CD4-positive, alpha-beta T cell treated with Interleukin-15 for 1 hour (primary cell): ENCODE measurements around the gene RRP1B.

Experiments used
- DNase-seq: peaks from one replicate; pipeline ENCODE4 v3.0.0-alpha.2; 2020

RRP1B gene

DNA sequence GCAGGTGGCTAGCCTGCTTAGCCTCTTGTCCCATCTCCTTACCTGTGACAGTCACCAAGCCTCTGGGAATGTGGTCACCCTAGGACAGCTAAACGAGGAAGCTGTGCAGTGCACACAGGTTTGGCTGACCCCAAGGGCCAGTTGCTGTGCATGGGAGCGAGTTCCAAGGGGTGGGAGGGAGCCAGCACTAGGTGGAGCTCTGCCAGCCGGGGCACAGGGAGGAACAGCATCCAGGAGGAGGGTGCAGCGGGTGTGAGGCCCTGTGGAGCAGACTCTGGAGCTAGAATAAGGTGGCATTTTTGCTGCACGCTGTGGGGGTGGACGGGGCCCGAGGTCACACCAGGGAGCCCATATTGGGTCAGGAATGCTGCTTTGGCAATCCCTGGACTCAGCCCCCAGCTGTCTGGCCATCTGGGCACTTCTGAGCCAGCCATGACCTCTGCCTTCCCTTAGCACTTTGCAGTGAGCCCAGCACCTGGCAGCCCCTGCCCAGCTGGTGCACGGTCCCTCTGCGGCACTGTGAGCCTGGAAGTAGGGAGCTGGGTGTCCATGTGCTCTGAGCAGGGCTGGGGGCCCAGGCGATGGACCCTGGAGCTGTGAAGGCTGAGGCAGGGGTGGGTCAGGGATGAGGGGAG is 68.3 kb downstream of the RRP1B start:
- no peak for DNase-seq

DNA sequence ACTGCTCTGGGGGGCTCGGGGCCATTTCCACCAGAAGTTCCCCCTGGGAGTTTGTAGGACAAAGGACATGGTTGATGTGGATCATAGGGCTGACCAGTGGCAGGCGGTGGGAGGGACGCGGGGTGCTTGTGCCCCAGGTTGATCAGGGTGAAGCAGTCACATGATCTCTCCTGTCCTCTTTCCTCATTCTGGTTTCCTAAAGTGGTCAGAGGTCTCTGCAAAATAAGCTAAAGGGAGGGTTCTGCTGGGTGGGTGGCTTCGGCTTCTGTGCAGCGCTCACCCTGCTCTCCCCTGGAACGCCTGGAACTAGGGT is 68.8 kb downstream of the RRP1B start:
- DNase-seq: no peak

DNA sequence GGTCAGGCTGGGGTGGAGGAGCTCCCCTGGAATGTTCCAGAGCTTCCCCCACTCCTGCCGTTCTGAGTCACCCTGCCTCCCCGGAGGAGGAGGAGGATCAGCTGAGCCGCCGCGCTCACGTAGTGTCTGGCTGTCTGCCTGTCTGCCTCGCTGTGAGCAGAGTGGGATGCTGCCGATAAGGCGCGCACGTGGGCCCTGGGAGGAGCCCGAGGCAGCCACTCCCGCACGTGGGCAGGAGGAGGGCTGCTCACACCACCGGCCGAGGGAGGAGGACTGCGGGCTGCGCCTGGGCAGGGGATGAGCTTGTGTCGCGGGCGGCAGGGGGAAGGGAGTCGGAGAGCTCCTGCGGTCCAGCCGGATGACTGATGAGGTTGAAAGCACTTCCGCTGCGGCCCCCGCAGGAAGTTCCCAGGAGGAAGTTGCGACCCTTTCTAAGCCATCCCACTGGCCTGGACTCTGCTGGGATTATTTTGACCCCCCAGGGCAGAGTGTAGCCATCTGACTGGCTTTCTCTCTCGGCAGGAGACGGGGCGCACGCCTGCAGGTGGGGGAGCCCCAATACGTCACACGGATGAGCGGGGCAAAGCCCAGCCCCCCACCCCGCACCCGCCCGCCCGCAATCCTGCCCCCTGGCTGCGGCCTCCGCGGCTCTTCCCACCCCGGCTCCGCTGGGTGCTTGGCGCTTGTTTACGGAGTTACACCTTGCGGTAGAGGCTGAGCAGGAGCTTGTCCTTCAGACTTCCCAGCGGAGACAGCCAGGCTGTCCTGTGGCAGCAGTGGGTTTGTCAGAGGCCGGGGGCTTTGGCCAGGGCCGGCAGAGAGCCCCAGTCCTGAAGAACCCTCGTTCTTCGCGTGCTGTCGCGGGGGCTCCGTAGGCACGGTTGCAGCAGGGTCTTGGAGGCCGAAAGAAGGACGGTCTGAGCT is 69.4 kb downstream of the RRP1B start:
- peak; percentile 88 for DNase-seq

DNA sequence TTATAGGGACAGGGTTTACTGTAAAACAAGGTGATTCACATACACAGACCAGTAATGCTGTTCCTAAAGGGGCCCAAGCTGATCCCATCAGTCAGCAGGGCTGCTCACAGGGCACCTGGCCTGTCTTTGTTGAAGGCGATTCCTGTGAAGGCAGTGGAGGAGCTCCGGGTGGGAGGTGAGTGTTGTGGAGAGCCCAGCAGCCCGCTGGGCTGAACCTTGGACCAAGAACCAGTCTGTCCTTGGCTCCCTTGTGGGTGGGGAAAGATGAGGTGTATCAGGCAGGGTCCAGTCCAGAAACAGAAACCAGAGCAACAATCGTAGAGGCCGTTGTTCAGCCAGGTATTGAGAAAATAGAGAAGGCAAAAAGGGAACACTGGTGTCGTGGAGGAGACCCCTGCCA is 72.1 kb downstream of the RRP1B start:
- no peak for DNase-seq

DNA sequence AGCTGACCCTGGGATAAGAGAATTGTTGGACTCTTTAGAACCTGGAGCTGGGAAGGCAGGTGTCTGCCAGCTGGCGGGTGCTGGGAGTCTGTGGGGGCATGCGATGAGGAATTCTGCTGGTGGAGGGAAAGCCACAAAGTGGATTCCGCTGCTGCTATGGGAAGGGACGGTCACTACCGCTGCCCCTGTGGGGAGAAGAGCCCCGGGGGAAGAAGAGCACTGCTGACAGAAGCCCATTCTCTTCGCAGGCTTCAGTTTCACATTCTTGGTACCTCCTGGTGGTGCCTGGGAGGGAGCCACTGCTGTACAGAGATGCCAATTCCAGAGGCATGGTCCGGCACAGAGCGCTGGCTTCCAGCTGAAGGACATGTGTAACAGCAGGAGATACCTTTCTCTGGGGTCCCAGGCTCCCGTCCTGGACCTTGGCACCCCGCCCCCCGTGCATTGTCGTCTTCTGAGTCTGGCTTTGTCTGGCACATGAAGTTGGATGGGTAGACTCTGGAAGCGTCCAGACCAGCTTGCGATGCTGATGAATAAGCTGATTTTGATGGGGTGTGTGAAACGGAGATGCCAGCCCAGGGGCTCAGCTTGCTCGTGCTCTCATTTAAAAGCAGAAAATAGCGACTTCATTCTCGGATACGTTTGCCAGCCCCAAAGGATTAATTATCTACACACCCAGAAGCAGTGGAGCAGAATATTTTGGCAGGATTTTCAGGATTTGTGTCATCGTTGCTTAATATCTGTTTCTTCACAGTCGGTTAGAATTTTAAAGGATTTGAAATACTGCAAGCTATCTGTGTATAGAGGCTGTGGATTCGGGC is 72.7 kb downstream of the RRP1B start:
- no peak for DNase-seq

DNA sequence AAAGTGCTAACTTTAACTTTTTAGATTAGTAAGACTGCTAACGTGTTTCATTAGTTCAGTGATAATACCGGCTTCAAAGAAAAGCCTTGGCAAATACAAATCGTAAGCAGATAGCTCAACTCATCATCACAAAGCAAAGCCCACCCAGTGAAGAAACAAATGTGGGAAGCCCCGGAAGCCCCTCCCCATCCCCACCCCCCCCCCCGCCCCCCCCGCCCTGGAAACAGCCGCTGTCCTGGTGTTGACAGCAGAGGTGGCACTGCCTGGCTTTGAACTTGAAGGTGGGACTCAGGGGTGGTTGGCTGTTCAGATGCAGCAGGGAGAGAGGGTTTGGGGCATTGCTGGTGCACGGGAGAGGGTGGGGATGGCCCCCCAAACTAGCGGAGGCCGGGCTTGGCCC is 73.7 kb downstream of the RRP1B start:
- DNase-seq: no peak

DNA sequence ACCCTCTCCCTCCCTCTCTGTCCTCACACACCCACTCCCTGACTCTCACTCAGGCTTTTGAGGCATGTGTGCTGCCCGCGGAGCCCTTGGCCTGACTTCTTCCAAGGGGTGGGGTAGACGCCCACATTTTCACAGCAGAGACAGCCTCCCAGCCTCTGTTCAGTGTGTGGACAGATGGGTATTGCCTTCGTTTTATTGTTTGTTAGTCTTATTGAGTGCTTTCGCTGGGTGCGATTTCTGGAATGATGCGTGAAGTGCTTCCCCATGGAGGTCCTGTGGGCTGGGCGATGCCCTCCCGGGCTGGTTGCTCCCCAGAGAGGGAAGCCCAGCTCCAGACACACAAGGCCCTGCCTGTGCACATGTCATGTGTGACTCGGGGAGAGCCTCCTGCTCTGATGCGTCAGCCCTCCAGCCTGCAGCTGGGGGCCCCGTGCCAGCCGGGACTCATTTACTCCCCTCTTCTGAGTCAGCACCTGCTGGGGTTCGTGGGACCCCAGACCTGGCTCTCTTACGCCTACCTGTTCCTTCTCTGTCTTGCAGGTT is 74.2 kb downstream of the RRP1B start:
- no peak for DNase-seq

DNA sequence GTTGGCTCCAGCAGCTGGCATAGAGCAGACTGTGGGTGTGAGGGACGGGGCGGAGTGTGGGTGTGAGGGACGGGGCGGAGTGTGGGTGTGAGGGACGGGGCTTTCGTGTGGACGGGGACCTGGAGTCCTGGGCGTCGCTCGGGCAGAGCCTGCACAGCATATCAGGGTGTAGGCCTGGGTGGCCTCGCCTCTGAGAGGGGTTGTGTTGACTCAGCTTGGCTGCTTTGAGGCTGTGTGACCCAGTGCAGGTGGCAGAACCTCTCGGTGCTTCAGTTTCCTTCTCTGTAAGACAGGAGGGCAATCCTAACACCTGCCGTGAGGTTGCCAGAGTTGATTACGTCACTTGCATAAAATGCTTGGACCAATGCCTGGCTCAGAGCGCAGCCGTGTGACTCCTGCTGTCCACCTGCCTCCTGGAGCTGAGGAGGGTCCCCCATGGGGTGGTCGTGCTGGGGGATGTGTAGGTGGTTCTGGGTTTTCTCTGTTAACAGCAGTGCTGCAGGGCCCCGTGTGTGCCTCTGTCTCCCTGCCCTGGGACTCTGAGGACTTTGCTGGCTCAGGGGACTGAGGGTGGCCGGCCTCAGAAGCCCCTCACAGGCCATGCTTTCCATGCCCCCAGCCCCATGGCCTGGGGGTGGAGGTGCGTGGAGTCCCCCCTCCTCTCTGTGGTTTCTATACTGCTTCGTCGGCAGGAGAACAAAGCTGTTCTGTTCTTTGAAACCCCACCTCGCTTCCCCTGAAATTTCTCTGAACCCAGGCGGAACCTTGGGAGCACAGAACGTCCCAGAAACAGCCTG is 75.0 kb downstream of the RRP1B start:
- no peak for DNase-seq

DNA sequence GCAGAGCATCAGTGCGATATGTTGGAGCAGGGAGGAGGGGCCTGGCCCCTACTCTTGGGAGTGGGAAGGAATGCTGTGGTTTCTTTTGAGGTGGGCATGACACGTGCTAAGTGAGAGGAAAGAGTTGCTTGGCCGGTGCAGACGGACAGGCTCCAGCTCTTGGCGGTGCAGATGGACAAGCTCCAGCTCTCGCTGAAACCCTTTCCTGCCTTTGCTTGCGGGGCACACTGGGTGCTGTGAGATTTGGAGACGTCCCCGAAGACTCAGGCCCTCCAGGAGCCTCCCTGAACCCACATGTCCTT is 75.5 kb downstream of the RRP1B start:
- DNase-seq: no peak

DNA sequence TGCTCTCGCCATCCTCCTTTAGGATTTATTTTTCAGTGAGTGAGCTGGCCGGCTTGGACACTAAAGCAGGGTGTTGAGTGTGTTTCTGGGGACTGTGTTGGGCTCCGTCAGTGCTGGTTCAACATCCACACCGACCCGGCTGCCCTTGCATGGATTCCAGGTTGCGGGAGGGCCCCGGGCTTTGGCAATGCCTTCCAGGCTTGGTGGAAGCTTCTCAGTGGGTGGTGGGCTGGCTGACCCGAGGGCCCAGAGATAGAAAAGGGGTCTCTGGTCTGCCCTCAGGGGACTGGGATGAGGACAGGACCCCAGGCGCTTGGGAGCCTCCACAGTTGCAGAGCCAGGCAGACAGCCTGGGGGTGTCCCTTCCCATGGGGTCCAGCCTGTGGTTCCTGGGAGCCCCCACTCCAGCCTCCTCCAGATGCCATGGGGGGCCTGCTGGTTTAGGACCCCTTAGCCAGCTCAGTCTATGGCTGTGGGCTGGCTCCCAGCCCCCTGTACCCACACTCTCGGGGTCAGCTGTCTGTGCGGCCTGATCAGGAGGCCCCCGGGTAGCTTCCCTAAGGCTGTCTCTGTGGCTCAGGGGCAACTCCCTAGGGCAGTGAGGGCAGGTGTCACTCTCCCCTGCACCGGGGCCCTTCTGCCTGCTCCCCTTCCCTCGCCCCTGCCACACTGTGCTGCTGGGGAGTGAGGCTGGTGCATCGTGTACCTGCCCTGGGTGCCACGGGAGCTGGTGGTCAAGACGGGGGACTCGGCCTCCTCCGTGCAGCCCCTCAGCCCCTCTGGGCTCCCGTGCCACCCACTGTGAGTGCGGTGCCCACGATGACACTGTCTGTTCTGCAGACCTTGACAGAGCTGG is 76.1 kb downstream of the RRP1B start:
- no peak for DNase-seq

DNA sequence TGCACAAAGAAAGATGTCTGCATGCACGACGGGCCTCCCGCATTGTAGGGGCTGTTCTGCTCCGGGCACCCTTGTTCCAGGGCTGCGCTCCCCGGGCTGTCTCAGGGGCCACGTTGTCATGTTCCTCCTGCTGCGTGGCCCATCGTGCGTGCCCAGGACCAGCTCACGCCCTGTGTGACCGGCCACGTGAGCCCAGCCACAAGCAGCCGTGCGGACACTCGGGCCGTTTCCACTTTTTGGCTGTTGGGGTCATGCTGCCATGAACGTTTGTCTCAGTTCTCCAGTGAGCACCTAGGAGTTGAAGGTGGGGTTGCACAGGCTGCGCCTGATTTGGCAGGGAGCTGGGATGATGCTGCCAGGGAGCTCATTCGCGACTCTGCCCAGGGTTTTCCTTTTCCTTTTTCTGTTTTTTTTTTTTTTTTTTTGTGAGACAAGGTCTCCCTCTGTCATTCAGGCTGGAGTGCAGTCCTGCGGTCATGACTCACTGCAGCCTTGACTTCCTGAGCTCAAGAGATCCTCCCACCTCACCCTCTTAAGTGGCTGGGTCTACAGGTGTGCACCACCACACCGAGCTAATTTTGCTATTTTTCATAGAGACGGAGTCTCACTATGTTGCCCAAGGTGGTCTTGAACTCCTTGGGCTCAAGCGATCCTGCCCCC is 77.0 kb downstream of the RRP1B start:
- no peak for DNase-seq

DNA sequence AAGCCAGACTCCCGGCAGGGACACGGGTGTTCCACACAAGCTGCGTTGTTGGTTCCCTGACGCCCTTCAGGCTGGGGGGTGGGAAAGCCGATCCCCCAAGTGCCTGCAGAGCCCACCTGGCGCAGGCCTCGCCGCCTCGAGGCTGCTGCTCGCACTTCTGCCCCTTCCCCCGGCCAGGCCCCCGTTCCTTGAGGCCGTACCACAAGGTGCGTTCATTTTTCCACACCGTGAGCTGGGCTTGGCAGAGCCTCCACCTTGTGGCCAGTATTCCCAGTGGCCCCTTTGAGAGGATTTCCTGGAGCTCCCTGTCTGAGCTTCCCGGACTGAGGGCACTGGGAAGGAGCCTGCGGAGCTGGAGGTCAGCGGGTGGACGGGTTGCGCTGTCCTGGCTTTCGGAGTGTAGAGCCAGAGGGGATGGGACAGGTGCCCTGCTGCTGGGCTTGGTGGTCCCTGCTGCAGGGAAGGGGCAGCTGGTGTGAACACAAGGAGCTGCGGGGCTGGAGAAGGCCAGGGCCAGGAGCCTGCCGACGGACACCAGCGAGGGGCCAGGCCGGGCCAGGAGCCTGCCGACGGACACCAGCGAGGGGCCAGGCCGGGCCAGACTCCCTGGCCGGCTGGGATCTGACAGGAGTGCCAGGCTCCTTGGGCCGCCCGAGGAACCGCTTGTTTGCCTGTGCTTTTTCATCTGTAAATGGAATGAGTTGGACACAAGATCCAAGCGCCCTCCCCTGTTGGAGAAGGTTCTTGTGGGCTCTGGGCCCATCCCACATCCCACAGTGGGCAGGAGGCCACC is 78.0 kb downstream of the RRP1B start:
- no peak for DNase-seq

DNA sequence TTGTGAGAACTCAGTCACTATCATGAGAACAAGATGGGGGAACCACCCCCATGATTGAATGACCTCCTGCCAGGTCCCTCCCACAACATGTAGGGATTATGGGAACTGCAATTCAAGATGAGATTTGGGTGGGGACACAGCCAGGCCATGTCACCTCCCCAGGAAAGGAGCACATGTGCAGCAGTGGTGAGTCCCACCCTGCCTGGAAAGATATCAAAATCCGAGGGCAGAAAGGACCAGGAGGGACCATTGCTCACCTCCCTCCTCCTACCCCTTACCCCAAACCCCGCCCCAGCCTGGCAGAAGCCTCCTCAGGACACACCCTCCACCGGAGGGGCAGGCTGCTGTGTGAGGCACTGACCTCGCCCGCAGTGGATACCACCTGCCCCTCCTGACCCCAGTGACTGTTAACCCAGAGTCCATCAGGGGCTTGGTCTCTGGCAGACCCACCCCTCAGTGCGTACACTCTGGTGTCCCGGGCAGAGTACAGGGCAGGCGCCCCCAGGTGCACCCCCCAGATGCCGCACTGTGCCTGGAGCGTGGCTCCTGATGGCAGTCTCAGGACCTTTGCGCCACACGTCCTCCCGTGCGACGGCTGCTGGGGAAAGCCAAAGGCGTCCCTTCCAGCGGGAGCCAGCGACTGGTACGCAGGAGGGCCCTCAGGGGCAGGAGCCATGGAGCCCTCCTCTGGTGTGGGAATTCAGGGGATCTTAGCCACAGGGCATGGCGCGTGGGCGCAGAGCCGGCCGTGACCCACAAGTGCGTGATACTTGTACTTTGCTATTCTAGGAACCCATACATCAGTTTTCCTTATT is 80.5 kb downstream of the RRP1B start:
- DNase-seq: no peak

DNA sequence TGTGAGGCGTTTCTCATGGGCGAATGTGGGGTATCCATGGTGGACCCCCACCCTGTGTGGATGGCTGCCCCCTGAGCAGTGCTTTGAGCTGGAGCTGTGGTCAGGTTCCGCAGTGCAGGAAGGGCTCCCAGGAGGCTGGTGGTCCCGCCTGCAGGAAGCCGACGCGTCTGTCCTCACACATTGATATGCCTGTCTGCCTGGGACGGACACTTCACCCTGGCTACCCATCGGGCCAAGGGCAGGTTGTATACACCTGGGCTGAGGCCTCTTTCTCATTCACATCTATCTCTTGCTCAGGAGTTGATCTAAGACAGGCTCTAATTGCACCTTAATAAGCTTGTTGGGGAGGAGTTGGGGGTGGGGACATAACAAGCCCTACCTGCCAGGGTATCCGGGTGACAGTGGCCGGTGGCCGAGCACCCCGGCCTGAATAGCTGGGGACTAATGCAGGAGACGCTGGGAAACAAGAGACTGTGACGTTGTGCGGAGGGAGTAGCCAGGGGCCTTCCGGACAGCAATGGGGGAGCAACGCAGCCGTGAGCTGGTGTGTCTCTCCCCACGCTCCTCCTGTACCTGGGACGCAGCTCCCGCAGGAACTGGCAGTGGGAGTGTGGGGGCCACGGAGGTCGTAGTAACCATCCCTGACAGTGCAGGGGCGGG is 81.3 kb downstream of the RRP1B start:
- no peak for DNase-seq

DNA sequence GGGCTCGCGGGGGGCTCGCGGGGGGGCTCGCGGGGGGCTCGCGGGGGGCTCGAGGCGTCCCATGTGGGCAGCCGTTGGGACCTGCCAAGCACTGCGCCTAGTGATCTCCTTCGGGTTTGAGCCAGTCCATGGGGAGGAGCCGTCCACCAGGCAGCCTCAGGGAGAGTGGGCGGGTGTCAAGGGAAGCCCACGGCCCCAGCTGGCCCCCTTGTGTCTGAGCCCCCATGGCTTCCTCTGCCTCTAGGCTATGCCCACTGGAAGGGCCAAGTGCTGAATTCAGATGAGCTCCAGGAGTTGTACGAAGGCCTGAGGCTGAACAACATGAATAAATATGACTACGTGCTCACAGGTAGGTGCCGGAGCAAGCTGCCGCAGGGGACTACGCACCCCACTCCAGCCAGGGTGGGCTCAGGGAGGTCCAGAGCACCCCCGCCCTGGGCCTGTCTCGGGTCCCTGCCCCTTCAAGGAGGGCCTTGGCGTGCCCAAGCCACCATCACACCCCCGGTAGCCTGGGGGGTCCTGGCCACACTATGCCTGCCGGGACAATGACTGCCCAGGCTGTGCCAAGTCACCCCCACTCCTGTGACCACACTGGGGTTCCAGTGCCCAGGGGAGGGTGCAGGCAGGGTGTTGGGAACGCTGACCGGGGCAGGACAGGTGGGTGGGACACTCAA is 82.2 kb downstream of the RRP1B start:
- no peak for DNase-seq

DNA sequence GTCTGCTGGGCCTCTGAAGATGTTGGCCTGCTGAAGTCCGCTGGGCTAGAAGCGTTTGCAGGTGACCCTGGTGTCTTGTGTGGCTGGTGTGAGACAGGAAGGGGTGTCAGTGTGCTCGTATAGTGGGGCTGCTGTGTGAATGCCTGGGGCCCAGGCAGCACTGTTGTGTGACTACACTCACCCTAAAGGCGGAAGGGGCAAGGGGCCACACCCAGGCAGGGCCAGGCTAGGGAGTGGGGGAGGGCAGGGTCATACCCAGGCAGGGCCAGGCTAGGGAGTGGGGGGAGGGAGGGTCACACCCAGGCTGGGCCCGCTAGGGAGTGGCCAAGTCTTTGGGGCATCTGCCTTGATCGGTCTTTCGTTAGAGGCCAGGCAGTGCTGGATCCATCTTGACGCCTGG is 84.6 kb downstream of the RRP1B start:
- DNase-seq: peak; percentile 28

DNA sequence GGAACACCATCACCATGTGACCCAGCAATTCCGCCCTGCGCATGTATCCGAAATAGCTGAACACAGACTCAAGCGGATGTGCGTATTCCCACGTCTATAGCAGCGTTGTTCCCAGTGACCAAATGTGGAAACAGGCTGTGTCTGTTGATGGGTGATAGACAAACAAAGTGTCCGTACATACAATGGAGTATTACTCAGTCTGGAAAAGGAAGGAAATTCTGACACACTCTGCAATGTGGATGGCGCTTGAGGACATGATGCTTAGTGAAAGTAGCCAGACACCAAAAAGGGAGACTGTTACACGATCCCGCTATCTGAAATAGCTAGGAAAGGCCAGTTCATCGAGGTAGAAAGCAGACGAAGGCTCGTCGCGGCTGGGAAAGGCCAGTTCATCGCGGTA is 85.4 kb downstream of the RRP1B start:
- DNase-seq: no peak
